ENCODE data around the gene RTCB. TPM values are rescaled to one million over a fixed set of nuclear protein-coding genes. Genes with fewer than 3 reads are reported as not detected.

RTCB gene
- total RNA-seq, 1 donor from 2014 or later: 215 TPM

DNA sequence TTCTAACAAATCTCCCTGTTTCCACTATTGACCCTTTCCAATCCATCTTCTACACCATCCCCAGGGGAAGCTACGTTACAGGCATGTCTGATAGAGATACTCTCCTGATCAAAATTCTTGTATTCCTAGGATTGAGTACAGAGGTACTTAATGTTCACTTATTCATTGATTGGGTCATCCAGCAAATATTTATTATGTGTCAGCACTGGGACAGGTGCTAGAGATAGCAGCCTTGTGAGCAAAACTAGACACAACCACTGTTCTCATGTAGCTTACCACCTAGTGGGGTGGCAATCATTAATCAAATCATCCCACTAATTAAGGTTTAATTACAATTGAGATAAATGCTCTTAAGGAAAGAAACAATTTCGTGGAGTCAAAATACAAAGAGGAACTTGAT, 9.4 kb upstream of the RTCB start:
- H3K9ac ChIP-seq: no peak overlapping the region
- no peaks in the 10 kb centered on the region for H3K36me3 ChIP-seq
- no peak overlapping the region for H3K4me2 ChIP-seq
- H3K4me1 ChIP-seq: no peaks in the 10 kb centered on the region
- H3K27me3 Mint-ChIP-seq (ENCODE audit: insufficient read depth, low read depth): peaks cover 22% of the 10 kb centered on the region
- no peak overlapping the region for H3K27ac ChIP-seq
- no peaks in the 10 kb centered on the region for H4K20me1 ChIP-seq (ENCODE audit: low read depth)
- no peak overlapping the region for H3K4me3 ChIP-seq
- no peak for TF ChIP-seq EZH2phosphoT487 (IDR thresholded peaks at IDR 0.05)
- TF ChIP-seq EZH2 (IDR thresholded peaks at IDR 0.05): no peak
- TF ChIP-seq, protein P1, sequence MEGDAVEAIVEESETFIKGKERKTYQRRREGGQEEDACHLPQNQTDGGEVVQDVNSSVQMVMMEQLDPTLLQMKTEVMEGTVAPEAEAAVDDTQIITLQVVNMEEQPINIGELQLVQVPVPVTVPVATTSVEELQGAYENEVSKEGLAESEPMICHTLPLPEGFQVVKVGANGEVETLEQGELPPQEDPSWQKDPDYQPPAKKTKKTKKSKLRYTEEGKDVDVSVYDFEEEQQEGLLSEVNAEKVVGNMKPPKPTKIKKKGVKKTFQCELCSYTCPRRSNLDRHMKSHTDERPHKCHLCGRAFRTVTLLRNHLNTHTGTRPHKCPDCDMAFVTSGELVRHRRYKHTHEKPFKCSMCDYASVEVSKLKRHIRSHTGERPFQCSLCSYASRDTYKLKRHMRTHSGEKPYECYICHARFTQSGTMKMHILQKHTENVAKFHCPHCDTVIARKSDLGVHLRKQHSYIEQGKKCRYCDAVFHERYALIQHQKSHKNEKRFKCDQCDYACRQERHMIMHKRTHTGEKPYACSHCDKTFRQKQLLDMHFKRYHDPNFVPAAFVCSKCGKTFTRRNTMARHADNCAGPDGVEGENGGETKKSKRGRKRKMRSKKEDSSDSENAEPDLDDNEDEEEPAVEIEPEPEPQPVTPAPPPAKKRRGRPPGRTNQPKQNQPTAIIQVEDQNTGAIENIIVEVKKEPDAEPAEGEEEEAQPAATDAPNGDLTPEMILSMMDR (IDR thresholded peaks at IDR 0.05): no peak
- no peaks in the 10 kb centered on the region for H3K9me3 ChIP-seq (ENCODE audit: low read depth)
- no peak overlapping the region for H2AFZ ChIP-seq (replicated peaks)
- H3K9me3 Mint-ChIP-seq: no peaks in the 10 kb centered on the region
- H3K36me3 Mint-ChIP-seq: no peaks in the 10 kb centered on the region
- H3K27ac Mint-ChIP-seq: no peak overlapping the region
- H3K79me2 ChIP-seq (ENCODE audit: low read depth): no peaks in the 10 kb centered on the region
- no peak overlapping the region for H3K4me3 Mint-ChIP-seq
- H3F3A ChIP-seq (ENCODE audit: low read depth): no peaks in the 10 kb centered on the region
- H3K27me3 ChIP-seq: peaks cover 95% of the 10 kb centered on the region
- DNase-seq (ENCODE audit: low spot score): no peak
- no peaks in the 10 kb centered on the region for H3K4me1 Mint-ChIP-seq

- Histone ChIP-seq H4K20me1 (ENCODE audit: low read depth) (no peaks in the 10 kb centered on the region), H3K27me3 (peaks cover 71% of the 10 kb centered on the region), H3K79me2 (ENCODE audit: low read depth) (no peaks in the 10 kb centered on the region), H3K4me3 (no peak overlapping the region), H3K4me2 (no peak overlapping the region), H3K9me3 (ENCODE audit: low read depth) (no peaks in the 10 kb centered on the region), H2AFZ (replicated peaks) (no peak overlapping the region), H3K36me3 (no peaks in the 10 kb centered on the region), H3K4me1 (no peaks in the 10 kb centered on the region), H3K27ac (no peak overlapping the region), H3F3A (ENCODE audit: low read depth) (no peaks in the 10 kb centered on the region), H3K9ac (no peak overlapping the region)
- no peak overlapping the region for H3K27ac Mint-ChIP-seq
- TF ChIP-seq EZH2 (IDR thresholded peaks at IDR 0.05): no peak
- TF ChIP-seq, protein P1 (IDR thresholded peaks at IDR 0.05): no peak
- no peak overlapping the region for H3K4me3 Mint-ChIP-seq
- no peak for DNase-seq (ENCODE audit: low spot score)
- no peaks in the 10 kb centered on the region for H3K36me3 Mint-ChIP-seq
- peaks cover 25% of the 10 kb centered on the region for H3K27me3 Mint-ChIP-seq (ENCODE audit: insufficient read depth, low read depth)
- H3K4me1 Mint-ChIP-seq: peaks cover 3% of the 10 kb centered on the region
- H3K9me3 Mint-ChIP-seq: no peaks in the 10 kb centered on the region
Observed at GRCh38 chr22:32417906-32418305, 5.9 kb upstream of the RTCB start.

DNA sequence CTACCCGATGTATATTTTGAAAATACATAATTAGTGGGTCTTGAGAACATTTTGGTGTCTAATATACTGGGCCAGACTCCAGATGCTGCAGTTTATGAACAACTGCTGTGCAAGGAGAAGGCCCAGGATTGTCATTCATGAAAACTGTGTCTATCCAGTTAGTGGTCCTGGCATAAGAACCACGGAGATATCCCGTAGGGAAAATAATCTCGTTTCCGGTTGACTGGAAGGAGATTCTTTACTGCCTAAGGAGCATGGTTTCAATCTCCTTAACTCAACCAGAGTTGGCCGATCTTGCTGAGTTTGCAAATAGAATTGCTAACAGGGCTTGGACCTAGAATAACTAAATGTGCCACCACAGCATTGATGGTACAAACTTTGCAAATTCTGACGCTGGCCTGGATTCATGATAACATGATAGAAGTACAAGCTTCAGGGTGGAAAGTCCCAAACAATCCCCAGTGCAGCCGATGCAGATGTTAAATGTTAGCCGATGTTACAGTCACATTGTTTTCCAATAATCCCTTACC, 4.6 kb upstream of the RTCB start:
- Histone ChIP-seq H3F3A (ENCODE audit: low read depth) (no peaks in the 10 kb centered on the region), H3K4me2 (no peak overlapping the region), H2AFZ (replicated peaks) (no peak overlapping the region), H3K4me3 (no peak overlapping the region), H3K9ac (no peak overlapping the region), H3K79me2 (ENCODE audit: low read depth) (peaks cover 4% of the 10 kb centered on the region), H3K27me3 (peaks cover 58% of the 10 kb centered on the region), H3K27ac (no peak overlapping the region), H3K4me1 (no peaks in the 10 kb centered on the region), H4K20me1 (ENCODE audit: low read depth) (peaks cover 2% of the 10 kb centered on the region), H3K36me3 (no peaks in the 10 kb centered on the region), H3K9me3 (ENCODE audit: low read depth) (no peaks in the 10 kb centered on the region)
- H3K36me3 Mint-ChIP-seq: no peaks in the 10 kb centered on the region
- H3K27me3 Mint-ChIP-seq (ENCODE audit: insufficient read depth, low read depth): peaks cover 19% of the 10 kb centered on the region
- no peak overlapping the region for H3K27ac Mint-ChIP-seq
- H3K4me1 Mint-ChIP-seq: peaks cover 12% of the 10 kb centered on the region
- DNase-seq (ENCODE audit: low spot score): no peak
- TF ChIP-seq EZH2 (IDR thresholded peaks at IDR 0.05) (no peak), EZH2phosphoT487 (IDR thresholded peaks at IDR 0.05) (no peak)
- TF ChIP-seq, protein P1 (IDR thresholded peaks at IDR 0.05): no peak
- no peak overlapping the region for H3K4me3 Mint-ChIP-seq
- no peaks in the 10 kb centered on the region for H3K9me3 Mint-ChIP-seq

Measured in neural progenitor cell (in vitro differentiated cells).